GM18520 (cell line): ENCODE results near the gene LAMA3.

ENCODE experiments used
- ATAC-seq: cut with Tn5 transposase; IDR thresholded peaks from one replicate; pipeline ENCODE4 v1.9.1; 2021; ENCODE audit not compliant: unreplicated experiment

LAMA3 gene

GRCh38 chr18:23868136-23868785, 179.0 kb downstream of the LAMA3 start:
- ATAC-seq: no peak

GRCh38 chr18:23870676-23871380, 181.6 kb downstream of the LAMA3 start:
- ATAC-seq: no peak

- no peak for ATAC-seq
These were observed 182.2 kb downstream of the LAMA3 start for GRCh38 chr18:23871410-23871809.

GRCh38 chr18:23872701-23873550, 183.7 kb downstream of the LAMA3 start:
- ATAC-seq: no peak

- no peak for ATAC-seq
These were observed 187.0 kb downstream of the LAMA3 start for GRCh38 chr18:23875966-23876895.

GRCh38 chr18:23876921-23877320, 187.7 kb downstream of the LAMA3 start:
- no peak for ATAC-seq

GRCh38 chr18:23877371-23877770, 188.1 kb downstream of the LAMA3 start:
- no peak for ATAC-seq

- ATAC-seq: no peak
These were observed 189.2 kb downstream of the LAMA3 start for GRCh38 chr18:23878336-23878900.

GRCh38 chr18:23879126-23879525, 189.9 kb downstream of the LAMA3 start:
- no peak for ATAC-seq

GRCh38 chr18:23879544-23879943, 190.3 kb downstream of the LAMA3 start:
- no peak for ATAC-seq

GRCh38 chr18:23879966-23880565, 190.8 kb downstream of the LAMA3 start:
- ATAC-seq: no peak

- ATAC-seq: no peak
These were observed 191.8 kb downstream of the LAMA3 start for GRCh38 chr18:23880931-23881617.

- no peak for ATAC-seq
These were observed 192.5 kb downstream of the LAMA3 start for GRCh38 chr18:23881778-23882177.

- no peak for ATAC-seq
These were observed 193.5 kb downstream of the LAMA3 start for GRCh38 chr18:23882616-23883276.

- ATAC-seq: no peak
These were observed 194.1 kb downstream of the LAMA3 start for GRCh38 chr18:23883277-23883790.

- no peak for ATAC-seq
These were observed 195.6 kb downstream of the LAMA3 start for GRCh38 chr18:23884681-23885375.

GRCh38 chr18:23885750-23886149, 196.5 kb downstream of the LAMA3 start:
- ATAC-seq: no peak

- no peak for ATAC-seq
These were observed 197.8 kb downstream of the LAMA3 start for GRCh38 chr18:23887035-23887434.
